ENCODE data around the gene PROKR1. TPM values are rescaled to one million over a fixed set of nuclear protein-coding genes. Genes with fewer than 3 reads are reported as not detected.
A peak's percentile ranks its signal among the peaks of the same experiment; 100 is the strongest.
"Not testable (repeated sequence)": the region's sequence is repeated elsewhere in the genome, so short reads cannot be mapped to it uniquely, and the experiment has no call there.

The PROKR1 gene
- total RNA-seq, 1 donor = under 0.01 TPM

DNA sequence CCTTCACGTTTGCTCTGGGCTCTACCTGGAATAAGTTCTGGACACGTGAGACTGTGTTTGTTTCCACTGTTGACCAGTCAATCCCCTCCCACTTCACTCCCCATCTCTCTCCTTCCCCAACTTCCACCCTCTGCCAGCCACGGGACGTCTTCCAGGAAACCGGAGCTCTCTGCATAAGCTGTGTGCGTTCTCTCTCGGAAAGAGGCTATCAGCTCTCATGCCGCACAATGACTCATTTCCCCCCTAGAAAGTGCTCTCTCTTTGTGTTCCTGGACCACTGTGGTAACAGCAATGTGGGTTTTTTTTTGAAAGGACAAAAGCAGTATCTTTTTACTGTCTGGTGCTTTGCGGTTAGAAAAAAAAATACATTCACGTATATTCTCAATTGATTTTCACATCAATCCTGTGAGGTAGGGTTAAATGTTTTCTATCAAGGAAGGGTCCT is 10.2 kb downstream of the PROKR1 start:
- peak in 2 of 3 donors; percentile 59 to 62 for DNase-seq (ENCODE audit: low read depth in 2 of 3, low spot score in 2 of 3)

DNA sequence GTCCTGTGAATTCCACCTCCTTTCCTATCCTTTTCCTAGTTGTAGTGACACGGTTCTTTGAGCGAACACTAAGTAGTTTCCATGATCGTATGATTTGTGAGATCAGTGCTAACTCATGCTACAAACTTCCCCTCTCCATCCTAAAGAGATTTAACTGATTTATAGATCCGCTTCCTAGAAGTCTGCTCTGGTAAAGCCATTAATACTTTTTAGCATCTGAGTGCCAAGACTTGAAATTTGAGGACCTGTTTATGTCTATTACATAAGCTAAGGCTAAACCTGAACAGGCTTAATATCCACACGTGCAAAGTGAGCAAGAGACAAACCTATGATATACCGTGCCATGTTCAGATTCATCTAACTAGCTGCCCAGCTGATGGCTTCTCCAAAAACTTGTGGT is 14.9 kb downstream of the PROKR1 start:
- DNase-seq (ENCODE audit: low read depth in 2 of 3, low spot score in 2 of 3) = peak in 1 of 3 donors; percentile 28

GRCh38 chr2:68659081-68659480 is 15.7 kb downstream of the PROKR1 start:
- no peak for DNase-seq (ENCODE audit: low read depth in 2 of 3, low spot score in 2 of 3)

- no peak for DNase-seq (ENCODE audit: low read depth in 2 of 3, low spot score in 2 of 3)
These were observed 17.3 kb downstream of the PROKR1 start for GRCh38 chr2:68660658-68661057.

GRCh38 chr2:68662466-68662865 is 19.1 kb downstream of the PROKR1 start:
- DNase-seq (ENCODE audit: low read depth in 2 of 3, low spot score in 2 of 3) = peak in 1 of 3 donors; percentile 49

DNA sequence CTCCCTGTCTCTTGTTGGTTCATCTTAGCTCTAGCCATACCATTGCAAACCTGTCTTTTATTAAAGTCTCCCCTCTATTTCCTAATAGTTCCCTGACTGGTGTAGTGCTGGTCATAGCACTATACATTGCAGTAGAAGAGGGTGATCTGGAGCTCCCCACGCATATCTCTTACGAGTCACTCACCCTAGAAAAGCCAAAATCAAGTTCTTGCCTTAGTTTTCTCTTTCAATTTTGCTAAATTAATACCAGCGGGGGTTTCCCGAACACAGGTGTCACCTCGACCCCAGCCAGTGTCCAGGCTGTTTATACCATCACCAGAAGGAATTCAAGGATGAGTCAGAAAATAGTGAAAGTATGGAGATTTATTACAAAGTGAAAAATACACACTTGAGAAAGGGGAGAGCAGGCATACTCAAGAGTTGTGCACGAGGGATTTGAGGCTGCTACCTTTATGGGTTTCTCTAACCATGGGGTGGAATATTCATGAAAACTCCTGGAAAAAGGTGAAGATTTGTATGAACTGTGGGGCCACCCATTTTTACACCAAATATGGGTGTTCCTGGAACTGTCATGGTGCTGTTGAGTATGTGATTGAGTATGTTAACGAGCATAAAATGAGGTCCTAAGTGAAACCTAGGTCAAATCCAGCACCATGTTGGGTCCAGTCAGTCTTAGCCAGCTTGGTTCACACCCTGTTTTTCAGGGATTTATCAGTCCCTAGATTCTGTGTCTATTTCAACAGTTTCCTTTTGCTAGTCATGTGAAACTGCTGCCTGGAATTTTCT is 20.2 kb downstream of the PROKR1 start:
- DNase-seq (ENCODE audit: low read depth in 2 of 3, low spot score in 2 of 3) = no peak

GRCh38 chr2:68667371-68667770 is 24.0 kb downstream of the PROKR1 start:
- DNase-seq (ENCODE audit: low read depth in 2 of 3, low spot score in 2 of 3) = no peak

- no peak for DNase-seq (ENCODE audit: low read depth in 2 of 3, low spot score in 2 of 3)
These were observed 26.3 kb downstream of the PROKR1 start for GRCh38 chr2:68669651-68670050.

GRCh38 chr2:68671961-68672360 is 28.6 kb downstream of the PROKR1 start:
- DNase-seq (ENCODE audit: low read depth in 2 of 3, low spot score in 2 of 3) = no peak

- no peak for DNase-seq (ENCODE audit: low read depth in 2 of 3, low spot score in 2 of 3)
These were observed 30.3 kb downstream of the PROKR1 start for GRCh38 chr2:68673631-68674030.

DNA sequence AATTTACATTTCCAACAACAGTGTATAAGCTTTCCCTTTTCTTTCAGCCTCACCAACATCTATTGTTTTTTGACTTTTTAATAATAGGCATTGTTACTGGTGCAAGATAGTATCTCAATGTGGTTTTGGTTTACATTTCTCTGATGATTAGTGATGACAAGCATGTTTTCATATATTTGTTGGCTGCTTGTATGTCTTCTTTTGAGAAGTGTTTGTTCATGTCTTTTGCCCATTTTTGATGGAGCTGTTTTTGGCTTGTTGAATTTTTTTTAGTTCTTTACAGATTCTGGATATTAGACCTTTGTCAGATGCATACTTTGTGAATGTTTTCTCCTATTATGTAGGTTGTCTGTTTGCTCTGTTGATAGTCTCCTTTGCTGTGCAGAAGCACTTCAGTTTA is 32.1 kb downstream of the PROKR1 start:
- DNase-seq (ENCODE audit: low read depth in 2 of 3, low spot score in 2 of 3) = peak in 1 of 3 donors; percentile 9

GRCh38 chr2:68677837-68678236 is 34.5 kb downstream of the PROKR1 start:
- not testable (repeated sequence) for DNase-seq (ENCODE audit: low read depth in 2 of 3, low spot score in 2 of 3)

GRCh38 chr2:68679166-68679916 is 36.0 kb downstream of the PROKR1 start:
- DNase-seq (ENCODE audit: low read depth in 2 of 3, low spot score in 2 of 3) = not testable (repeated sequence)

GRCh38 chr2:68679917-68680267 is 36.5 kb downstream of the PROKR1 start:
- not testable (repeated sequence) for DNase-seq (ENCODE audit: low read depth in 2 of 3, low spot score in 2 of 3)

- no peak for DNase-seq (ENCODE audit: low read depth in 2 of 3, low spot score in 2 of 3)
These were observed 40.8 kb downstream of the PROKR1 start for GRCh38 chr2:68684197-68684596.

- DNase-seq (ENCODE audit: low read depth in 2 of 3, low spot score in 2 of 3) = no peak
These were observed 42.8 kb downstream of the PROKR1 start for GRCh38 chr2:68686178-68686577.

DNA sequence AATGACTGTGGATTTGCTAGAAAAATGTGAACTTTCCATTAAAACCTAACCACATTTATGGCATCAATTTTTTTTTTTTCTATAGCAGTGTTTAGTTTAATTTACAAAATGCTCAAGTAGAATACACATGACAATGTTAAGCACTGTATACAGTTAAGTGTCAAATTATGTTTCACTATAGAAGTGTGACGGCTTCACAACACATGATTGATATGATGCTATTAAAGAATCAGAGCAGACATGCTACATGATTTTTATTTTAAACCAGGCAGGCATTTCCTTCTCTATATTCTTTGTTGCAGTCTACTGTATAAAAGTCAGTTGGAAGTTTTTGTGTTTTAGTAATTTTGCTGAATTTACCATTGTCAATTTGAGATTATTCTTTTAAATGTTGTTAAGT is 43.6 kb downstream of the PROKR1 start:
- DNase-seq (ENCODE audit: low read depth in 2 of 3, low spot score in 2 of 3) = no peak

GRCh38 chr2:68689553-68690537 is 46.5 kb downstream of the PROKR1 start:
- DNase-seq (ENCODE audit: low read depth in 2 of 3, low spot score in 2 of 3) = peak in 2 of 3 donors; percentile 26 to 64

GRCh38 chr2:68690851-68691250 is 47.5 kb downstream of the PROKR1 start:
- no peak for DNase-seq (ENCODE audit: low read depth in 2 of 3, low spot score in 2 of 3)

DNA sequence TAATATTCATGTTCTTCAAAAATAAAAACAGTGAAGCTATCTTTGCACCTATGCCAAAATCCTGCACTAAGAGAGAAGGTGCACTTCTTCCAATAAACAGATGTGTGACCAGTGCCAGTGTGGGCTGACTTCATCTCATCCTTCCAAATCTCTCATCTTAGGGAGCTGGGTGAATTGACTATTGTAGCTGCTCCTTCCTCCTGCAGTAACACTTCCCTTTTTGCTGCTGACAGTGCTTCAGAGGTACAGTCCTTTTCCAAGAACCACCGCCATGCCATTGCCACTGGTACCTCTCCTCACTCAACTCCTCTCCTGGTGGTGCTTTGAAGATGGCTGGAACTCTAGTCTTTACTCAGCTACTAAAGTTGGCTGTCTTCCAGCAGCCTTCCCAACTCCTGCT is 49.1 kb downstream of the PROKR1 start:
- DNase-seq (ENCODE audit: low read depth in 2 of 3, low spot score in 2 of 3) = no peak

DNA sequence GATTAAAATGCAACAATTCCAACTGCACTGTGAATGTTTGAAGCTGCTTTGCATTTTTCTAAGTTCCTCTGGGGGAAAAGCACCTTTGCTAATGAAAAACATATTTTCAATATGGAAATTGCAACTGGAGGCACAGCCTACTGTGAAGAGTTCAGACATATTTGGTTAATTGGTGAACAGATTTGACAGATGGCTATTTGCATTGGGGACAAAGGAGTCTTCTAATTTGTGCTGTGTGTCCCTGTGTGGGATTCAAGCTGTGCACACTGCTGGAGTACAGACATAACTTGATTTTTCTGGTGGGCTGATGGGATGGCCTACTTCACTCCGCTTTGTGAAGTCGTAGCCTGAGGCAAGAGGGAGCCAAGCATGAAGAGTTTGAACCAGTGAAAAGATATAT is 50.6 kb downstream of the PROKR1 start:
- no peak for DNase-seq (ENCODE audit: low read depth in 2 of 3, low spot score in 2 of 3)
